NCI-H2227 (cell line): ENCODE results near the gene PIGR.
"Not testable (repeated sequence)": the region's sequence is repeated elsewhere in the genome, so short reads cannot be mapped to it uniquely, and the experiment has no call there.

Source experiments
- DNase-seq: peaks from one replicate; lab custom pipeline; 2025; ENCODE audit not compliant: unreplicated experiment; lab: John Stamatoyannopoulos, UW

The PIGR gene

GRCh38 chr1:206935491-206936067, 10.7 kb downstream of the PIGR start:
- no peak for DNase-seq

- no peak for DNase-seq
Measured at GRCh38 chr1:206933333-206933945, 12.8 kb downstream of the PIGR start.

DNA sequence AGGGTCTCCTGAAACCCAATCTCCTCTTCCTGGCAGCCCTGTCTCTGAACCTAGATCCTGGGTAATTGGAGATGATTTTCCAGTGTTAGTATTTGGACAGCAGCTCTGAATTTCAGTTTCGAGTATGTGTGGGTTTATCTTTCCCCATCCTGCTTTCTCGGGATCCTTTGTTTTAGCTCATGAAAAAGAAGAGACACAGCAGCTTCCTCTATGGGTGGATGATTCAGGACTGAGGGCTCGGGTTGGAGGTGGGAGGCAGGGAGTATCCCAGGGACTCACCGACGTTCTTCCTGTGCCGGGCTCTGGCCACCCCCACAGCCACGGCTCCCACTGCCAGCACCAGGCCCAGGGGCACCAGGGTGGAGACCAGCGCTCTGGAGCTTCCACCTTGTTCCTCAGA, 14.1 kb downstream of the PIGR start:
- DNase-seq = no peak

DNA sequence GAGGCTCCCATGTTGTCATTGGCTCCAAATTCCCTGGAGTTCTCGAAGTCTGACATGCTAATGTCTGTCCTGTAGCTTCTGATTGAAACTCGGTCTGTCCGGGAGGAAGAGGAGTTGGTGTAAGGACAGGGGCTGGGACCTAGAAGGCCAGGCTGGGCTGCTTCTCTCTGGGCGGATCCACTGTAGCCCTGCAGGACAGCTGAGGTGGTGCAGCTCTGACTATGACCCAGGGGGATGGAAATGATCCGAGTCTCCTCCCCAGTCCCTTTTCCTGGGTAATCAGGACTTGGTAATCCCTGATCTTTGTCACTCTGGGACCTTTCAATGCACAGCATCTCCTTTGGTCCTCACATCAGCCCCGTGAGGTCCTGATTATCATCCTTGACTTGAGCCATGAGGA, 14.6 kb downstream of the PIGR start:
- DNase-seq = no peak

DNA sequence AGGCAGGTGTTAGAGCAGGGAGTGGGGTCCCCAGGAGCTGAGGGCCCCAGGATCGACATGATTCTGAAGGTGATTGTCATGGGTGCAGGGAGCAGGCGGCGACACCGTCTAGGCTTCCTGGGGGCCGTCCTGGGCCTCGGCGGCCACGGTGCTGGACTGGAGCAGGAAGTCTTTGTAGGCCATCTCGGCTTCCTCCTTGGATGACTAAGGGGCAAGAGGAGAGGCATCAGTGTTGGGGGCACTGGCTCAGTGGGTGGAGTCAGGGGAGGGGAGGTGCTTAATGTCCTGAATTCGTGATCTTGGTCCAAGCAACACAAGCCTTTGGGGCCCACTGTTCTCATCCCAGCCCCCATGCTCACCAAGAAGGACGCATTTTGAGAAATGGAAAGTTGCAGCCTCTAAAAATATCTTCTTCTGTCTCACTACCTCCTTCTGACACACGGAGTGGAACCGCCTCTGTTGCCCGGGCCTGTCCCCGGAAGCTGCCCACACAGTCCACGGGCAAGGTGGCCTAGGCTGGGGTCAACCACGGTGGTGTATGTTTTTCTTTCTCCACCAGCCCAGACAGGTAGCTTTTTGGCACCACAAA, 16.0 kb downstream of the PIGR start:
- no peak for DNase-seq

GRCh38 chr1:206929524-206929923, 16.7 kb downstream of the PIGR start:
- DNase-seq = no peak

DNA sequence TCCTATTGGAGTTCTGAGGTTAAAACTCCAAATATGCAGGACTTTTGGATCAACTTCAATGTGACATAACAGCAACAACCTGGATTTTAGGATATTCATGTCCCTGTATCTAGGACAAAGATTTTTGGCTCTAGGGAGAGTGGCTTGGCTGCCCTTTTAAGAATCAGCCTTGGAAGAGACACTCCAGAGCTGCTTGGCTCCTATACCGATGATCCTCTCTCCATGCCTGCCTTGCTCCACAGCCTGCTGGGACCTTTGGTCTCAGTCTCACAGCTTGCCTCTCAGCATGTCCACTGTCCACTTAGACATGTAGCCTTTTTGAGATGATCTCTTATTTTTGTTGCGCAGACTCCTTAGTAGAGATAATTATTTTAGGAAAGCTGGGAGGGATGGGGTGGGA, 20.0 kb downstream of the PIGR start:
- DNase-seq = no peak

GRCh38 chr1:206925106-206925736, 21.0 kb downstream of the PIGR start:
- no peak for DNase-seq

GRCh38 chr1:206924592-206925105, 21.6 kb downstream of the PIGR start:
- no peak for DNase-seq

- not testable (repeated sequence) for DNase-seq
Measured at GRCh38 chr1:206923961-206924557, 22.2 kb downstream of the PIGR start.

GRCh38 chr1:206923009-206923960, 23.0 kb downstream of the PIGR start:
- no peak for DNase-seq

DNA sequence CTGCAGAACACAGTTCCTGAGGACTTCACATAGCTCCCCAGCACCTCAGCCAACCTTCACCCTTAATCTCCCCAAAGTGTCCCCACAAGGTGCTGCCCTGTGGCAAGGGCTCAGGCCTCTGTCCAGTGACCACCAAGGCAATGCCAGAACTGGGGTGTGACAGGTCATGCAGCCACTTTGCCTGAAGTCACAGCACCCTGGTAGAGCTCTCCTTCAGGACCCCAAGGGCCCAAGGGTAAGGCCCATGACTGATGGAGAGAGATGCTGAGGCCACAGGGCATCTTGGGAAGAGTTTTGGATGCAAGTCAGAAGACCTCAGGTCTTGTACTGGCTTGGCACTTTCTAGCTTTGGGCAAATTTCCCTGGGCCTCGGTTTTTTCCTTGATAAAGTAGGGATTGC, 23.7 kb downstream of the PIGR start:
- DNase-seq = no peak

DNA sequence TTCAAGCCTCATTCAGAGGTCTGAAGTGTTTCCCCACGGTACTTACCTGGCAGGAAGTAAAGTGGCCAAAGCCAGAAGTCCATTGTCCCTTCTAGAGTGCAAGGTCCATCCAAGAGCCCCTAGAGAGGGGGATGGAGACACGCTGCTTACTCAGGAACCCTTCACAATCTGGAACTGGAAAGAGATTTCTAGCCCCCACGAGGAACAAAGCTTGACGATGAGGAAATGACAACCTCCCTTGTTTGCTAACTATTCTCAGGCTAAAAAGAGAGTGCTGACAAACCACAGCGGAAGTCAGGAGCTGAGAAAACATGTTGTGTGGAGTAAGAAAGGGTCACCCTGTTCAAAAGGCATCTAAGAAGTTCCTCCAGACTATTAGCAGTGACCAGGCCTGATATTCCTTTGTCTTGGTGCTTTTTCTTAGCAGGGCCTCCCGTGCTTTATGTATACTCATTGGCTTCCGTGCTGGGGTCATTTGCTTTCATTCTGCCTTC, 24.4 kb downstream of the PIGR start, which contains the start of gene FCMR:
FCMR (minus strand) TSS at position 170 of the 494 bp plus-strand sequence; CDS start at position 83, 87 bp downstream.
- DNase-seq = no peak

- DNase-seq = no peak
Measured at GRCh38 chr1:206918076-206918475, 28.2 kb downstream of the PIGR start.

DNA sequence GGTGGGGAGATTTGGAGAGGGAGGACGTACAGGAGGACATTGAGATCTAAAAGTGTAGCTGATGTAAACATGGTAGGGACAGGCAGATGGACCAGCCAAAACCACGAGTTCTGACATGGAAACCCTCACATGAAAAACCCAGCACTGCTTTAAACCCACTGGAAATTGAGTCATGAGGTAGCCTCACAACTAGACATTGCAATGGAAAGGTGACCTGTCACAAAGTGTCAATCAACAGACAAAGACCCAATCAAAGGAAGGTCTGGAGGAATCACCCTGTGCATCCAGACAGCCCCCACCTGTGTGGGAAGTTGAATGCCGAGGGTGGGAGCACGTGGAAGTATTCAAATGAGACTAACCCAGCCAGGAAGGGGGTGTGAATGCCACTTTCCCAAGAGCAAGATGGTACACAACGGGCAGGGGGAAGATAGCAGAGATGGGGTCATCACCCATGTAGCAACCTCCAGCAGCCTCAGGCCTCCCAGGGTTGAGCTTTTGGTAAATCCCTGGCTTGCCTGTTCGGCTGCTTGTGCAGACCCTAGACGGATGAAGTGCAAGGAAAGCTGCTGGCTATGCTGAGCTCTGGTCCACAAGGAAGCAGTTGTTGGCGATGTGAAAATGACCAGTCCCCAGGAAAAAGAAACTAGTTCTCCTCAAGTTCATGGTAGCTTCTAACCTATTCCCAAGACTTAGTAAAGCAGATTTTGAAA, 30.1 kb downstream of the PIGR start:
- no peak for DNase-seq

GRCh38 chr1:206915030-206915735, 31.1 kb downstream of the PIGR start:
- no peak for DNase-seq

GRCh38 chr1:206913766-206914537, 32.3 kb downstream of the PIGR start:
- DNase-seq = no peak

GRCh38 chr1:206912445-206913095, 33.7 kb downstream of the PIGR start:
- peak; percentile 89 for DNase-seq
